Left lung (tissue), 10 donors: ENCODE data around the gene SLC38A10. TPM values are rescaled to one million over a fixed set of nuclear protein-coding genes. Genes with fewer than 3 reads are reported as not detected.

Experiments used
- ATAC-seq: fragments of 200-7000 bp; cut with Tn5 transposase; one replicate; pipeline ENCODE4 v1.9.1; 2020; ENCODE audit warnings: moderate library complexity
- DNase-seq, 4 donors: peaks; one replicate each; pipeline ENCODE4 v3.0.0-alpha.2; 2013 to 2020
- H3K27ac ChIP-seq, 2 donors: fragments of 200-600 bp; sonication (generic) in 1 of 2; one replicate each; pipeline versions ENCODE4 v1.5.0 to v1.8.0; 2020 to 2021
- H3K27me3 ChIP-seq, 2 donors: fragments of 200-600 bp; sonication (generic) in 1 of 2; one replicate each; pipeline versions ENCODE4 v1.5.0 to v1.8.0; 2020 to 2021
- H3K36me3 ChIP-seq, 2 donors: fragments of 200-600 bp; sonication (generic) in 1 of 2; one replicate each; pipeline versions ENCODE4 v1.5.0 to v1.8.0; 2020 to 2021
- H3K4me1 ChIP-seq, 2 donors: fragments of 200-600 bp; one replicate each; pipeline ENCODE4 v1.8.0; 2021
- H3K4me3 ChIP-seq, 2 donors: fragments of 200-600 bp; sonication (generic) in 1 of 2; one replicate each; pipeline versions ENCODE4 v1.5.0 to v1.8.0; 2020 to 2021; ENCODE audit warnings: mild to moderate bottlenecking in 1 of 2
- H3K9me3 ChIP-seq, 2 donors: fragments of 200-600 bp; sonication (generic) in 1 of 2; one replicate each; pipeline versions ENCODE4 v1.5.0 to v1.8.0; 2020 to 2021
- CTCF ChIP-seq, 2 donors: fragments of 200-600 bp; sonication (generic) in 1 of 2; IDR thresholded peaks; one replicate each; pipeline versions ENCODE4 v1.5.0 to v1.8.0; 2021; ENCODE audit warnings: antibody characterized with exemption in 2 of 2
- intact Hi-C, 2 donors: fragments of 100-400 bp; cut with DNase I; formaldehyde crosslinking; loops; one replicate each; pipeline versions ENCODE4 v1.11.2 to v1.14.2; 2022
- polyA plus RNA-seq, 6 donors: library from polyadenylated mRNA; unstranded; fragments of 120-200 nt; gene quantifications; one replicate each; pipeline ENCODE4 v1.2.1, GENCODE V29; 2013; ENCODE audit not compliant: insufficient read length in 6 of 6
- total RNA-seq, 2 donors: library from RNA; stranded (reverse); fragmentation: NEBNext Ultra II Directional; extraction: Animal tissue kit (Norgen Biotek cat#: 25700); gene quantifications; one replicate each; pipeline ENCODE4 v1.2.1, GENCODE V29; 2021
- donor health status: DM: no; HTN: yes; CAD: no.
- donor health status: DM: no; HTN: no; CAD: no.

SLC38A10 gene
- total and polyA plus RNA-seq, 8 donors = 48.4 to 109 (median 63.0) TPM

GRCh38 chr17:81286491-81287145 lies 8.5 kb downstream of the SLC38A10 start:
- peaks cover 0 to 66% of the 10 kb centered on the region in 2 donors for H3K36me3 ChIP-seq

GRCh38 chr17:81285894-81286293 lies 9.2 kb downstream of the SLC38A10 start:
- no peaks in the 10 kb centered on the region for H3K27me3 ChIP-seq
- peak overlapping the region; percentile 81 to 89 for H3K27ac ChIP-seq
- H3K9me3 ChIP-seq = no peaks in the 10 kb centered on the region
- H3K4me3 ChIP-seq = peak overlapping the region in 1 of 2 donors; percentile 43
- peaks cover 3 to 56% of the 10 kb centered on the region in 2 donors for H3K4me1 ChIP-seq
- ATAC-seq (no peak), DNase-seq (peak in 1 of 4 donors; percentile 56)
- H3K36me3 ChIP-seq = peaks cover 0 to 73% of the 10 kb centered on the region in 2 donors
- TF ChIP-seq CTCF (IDR thresholded peaks at IDR 0.05) = no peak
- intact Hi-C loops = no loop called here

More at GRCh38 chr17:81286491-81287145, 8.5 kb downstream of the SLC38A10 start:
- no peak for ATAC-seq
- intact Hi-C loops = no loop called here
- peak in 1 of 4 donors; percentile 75 for DNase-seq
- Histone ChIP-seq H3K27ac (peak overlapping the region; percentile 81 to 89), H3K4me3 (peak overlapping the region in 1 of 2 donors; percentile 43), H3K27me3 (no peaks in the 10 kb centered on the region), H3K9me3 (no peaks in the 10 kb centered on the region), H3K4me1 (peaks cover 3 to 63% of the 10 kb centered on the region in 2 donors)
- no peak for TF ChIP-seq CTCF (IDR thresholded peaks at IDR 0.05)

- peaks cover 0 to 78% of the 10 kb centered on the region in 2 donors for H3K36me3 ChIP-seq
- peaks cover 3 to 50% of the 10 kb centered on the region in 2 donors for H3K4me1 ChIP-seq
- intact Hi-C loops = no loop called here
- no peaks in the 10 kb centered on the region for H3K27me3 ChIP-seq
- ATAC-seq (peak; percentile 89), DNase-seq (peak in 3 of 4 donors; percentile 27 to 96 (median 89))
- H3K27ac ChIP-seq = peak overlapping the region; percentile 81 to 89
- H3K9me3 ChIP-seq = no peaks in the 10 kb centered on the region
- TF ChIP-seq CTCF (IDR thresholded peaks at IDR 0.05) = no peak
- peak overlapping the region; percentile 8 to 43 for H3K4me3 ChIP-seq
Measured at GRCh38 chr17:81285179-81285878, 9.8 kb downstream of the SLC38A10 start.

GRCh38 chr17:81282876-81283275 lies 12.2 kb downstream of the SLC38A10 start:
- H3K36me3 ChIP-seq = peaks cover 0 to 79% of the 10 kb centered on the region in 2 donors
- peak in 1 of 4 donors; percentile 58 for DNase-seq
- no peak overlapping the region for H3K4me3 ChIP-seq
- H3K9me3 ChIP-seq = no peaks in the 10 kb centered on the region
- H3K4me1 ChIP-seq = peaks cover 3 to 42% of the 10 kb centered on the region in 2 donors
- H3K27ac ChIP-seq = no peak overlapping the region
- intact Hi-C loops = no loop called here
- no peaks in the 10 kb centered on the region for H3K27me3 ChIP-seq
- no peak for ATAC-seq
- no peak for TF ChIP-seq CTCF (IDR thresholded peaks at IDR 0.05)

- intact Hi-C loops = no loop called here
- peaks cover 8 to 42% of the 10 kb centered on the region in 2 donors for H3K4me1 ChIP-seq
- no peak overlapping the region for H3K27ac ChIP-seq
- H3K36me3 ChIP-seq = peaks cover 0 to 82% of the 10 kb centered on the region in 2 donors
- ATAC-seq (no peak), DNase-seq (peak in 1 of 4 donors; percentile 73)
- H3K4me3 ChIP-seq = no peak overlapping the region
- no peaks in the 10 kb centered on the region for H3K27me3 ChIP-seq
- TF ChIP-seq CTCF (IDR thresholded peaks at IDR 0.05) = no peak
- H3K9me3 ChIP-seq = no peaks in the 10 kb centered on the region
Measured at GRCh38 chr17:81282141-81282540, 13.0 kb downstream of the SLC38A10 start.
